Loucy (cell line): ENCODE results near the gene CCDC47.
"Not testable (repeated sequence)": the region's sequence is repeated elsewhere in the genome, so short reads cannot be mapped to it uniquely, and the experiment has no call there.

Source experiments
- H2AFZ ChIP-seq: fragments of 200-600 bp; sonication (generic); 2 replicates; pipeline ENCODE4 v1.6.0; 2016; ENCODE audit warnings: antibody characterized with exemption, mild to moderate bottlenecking, low read length, moderate library complexity
- H3F3A ChIP-seq: fragments of 200-600 bp; 2 replicates; pipeline ENCODE4 v1.6.0; 2016; ENCODE audit warnings: antibody characterized with exemption, low read depth, mild to moderate bottlenecking
- H3K27me3 ChIP-seq: fragments of 200-600 bp; sonication (generic); 2 replicates; pipeline ENCODE4 v1.6.1; 2014; ENCODE audit warnings: low read length, mild to moderate bottlenecking; ENCODE audit not compliant: insufficient read depth, poor library complexity, severe bottlenecking
- H3K36me3 ChIP-seq: fragments of 200-600 bp; sonication (generic); 2 replicates; pipeline ENCODE4 v1.6.1; 2016; ENCODE audit warnings: low read length; ENCODE audit not compliant: insufficient read depth
- H3K4me1 ChIP-seq: fragments of 200-600 bp; sonication (generic); 2 replicates; pipeline ENCODE4 v1.5.1; 2014; ENCODE audit warnings: low read length, mild to moderate bottlenecking; ENCODE audit not compliant: insufficient read depth, poor library complexity, severe bottlenecking
- H3K4me2 ChIP-seq: fragments of 200-600 bp; sonication (generic); 2 replicates; pipeline ENCODE4 v1.6.0; 2014; ENCODE audit warnings: antibody characterized with exemption, low read length, low read depth, mild to moderate bottlenecking; ENCODE audit not compliant: poor library complexity, severe bottlenecking
- H3K4me3 ChIP-seq: fragments of 200-600 bp; sonication (generic); 2 replicates; pipeline ENCODE4 v1.5.1; 2014; ENCODE audit warnings: low read length, mild to moderate bottlenecking, mixed read lengths; ENCODE audit not compliant: poor library complexity, severe bottlenecking
- H3K79me2 ChIP-seq: fragments of 200-600 bp; sonication (generic); 2 replicates; pipeline ENCODE4 v1.6.1; 2014; ENCODE audit warnings: low read length; ENCODE audit not compliant: insufficient read depth
- H3K9ac ChIP-seq: fragments of 200-600 bp; sonication (generic); 2 replicates; pipeline ENCODE4 v1.6.0; 2014; ENCODE audit warnings: mild to moderate bottlenecking, low read depth, low read length, moderate library complexity; ENCODE audit not compliant: poor library complexity, severe bottlenecking
- H3K9me2 ChIP-seq: fragments of 200-600 bp; sonication (generic); replicated peaks from 2 replicates; pipeline ENCODE4 v1.6.1; 2016; ENCODE audit warnings: low read depth, low read length, mixed read lengths
- H3K9me3 ChIP-seq: fragments of 200-600 bp; sonication (generic); 2 replicates; pipeline ENCODE4 v1.6.1; 2014; ENCODE audit warnings: mild to moderate bottlenecking, antibody characterized with exemption, low read length, low read depth; ENCODE audit not compliant: insufficient read depth
- H4K20me1 ChIP-seq: fragments of 200-600 bp; sonication (generic); 2 replicates; pipeline ENCODE4 v1.6.0; 2014; ENCODE audit warnings: antibody characterized with exemption, low read length, mild to moderate bottlenecking; ENCODE audit not compliant: insufficient read depth, poor library complexity, severe bottlenecking
- EZH2phosphoT487 ChIP-seq: fragments of 200-600 bp; IDR thresholded peaks from 2 replicates; pipeline ENCODE4 v1.6.1; 2018; ENCODE audit warnings: antibody characterized with exemption, mild to moderate bottlenecking, moderate library complexity, borderline replicate concordance
- TF ChIP-seq, protein P1 (sequence below): fragments of 200-600 bp; sonication (generic); conservative IDR thresholded peaks from 2 replicates; pipeline ENCODE4 v1.5.1; 2014; ENCODE audit warnings: mild to moderate bottlenecking, antibody characterized with exemption, low read length

CCDC47 gene

GRCh38 chr17:63800783-63801182, 27.4 kb upstream of the CCDC47 start:
- H3F3A ChIP-seq = no peaks in the 10 kb centered on the region
- TF ChIP-seq EZH2phosphoT487 = no peak
- TF ChIP-seq, protein P1, sequence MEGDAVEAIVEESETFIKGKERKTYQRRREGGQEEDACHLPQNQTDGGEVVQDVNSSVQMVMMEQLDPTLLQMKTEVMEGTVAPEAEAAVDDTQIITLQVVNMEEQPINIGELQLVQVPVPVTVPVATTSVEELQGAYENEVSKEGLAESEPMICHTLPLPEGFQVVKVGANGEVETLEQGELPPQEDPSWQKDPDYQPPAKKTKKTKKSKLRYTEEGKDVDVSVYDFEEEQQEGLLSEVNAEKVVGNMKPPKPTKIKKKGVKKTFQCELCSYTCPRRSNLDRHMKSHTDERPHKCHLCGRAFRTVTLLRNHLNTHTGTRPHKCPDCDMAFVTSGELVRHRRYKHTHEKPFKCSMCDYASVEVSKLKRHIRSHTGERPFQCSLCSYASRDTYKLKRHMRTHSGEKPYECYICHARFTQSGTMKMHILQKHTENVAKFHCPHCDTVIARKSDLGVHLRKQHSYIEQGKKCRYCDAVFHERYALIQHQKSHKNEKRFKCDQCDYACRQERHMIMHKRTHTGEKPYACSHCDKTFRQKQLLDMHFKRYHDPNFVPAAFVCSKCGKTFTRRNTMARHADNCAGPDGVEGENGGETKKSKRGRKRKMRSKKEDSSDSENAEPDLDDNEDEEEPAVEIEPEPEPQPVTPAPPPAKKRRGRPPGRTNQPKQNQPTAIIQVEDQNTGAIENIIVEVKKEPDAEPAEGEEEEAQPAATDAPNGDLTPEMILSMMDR = no peak
- H3K9ac ChIP-seq = no peak overlapping the region
- no peaks in the 10 kb centered on the region for H3K27me3 ChIP-seq
- no peaks in the 10 kb centered on the region for H3K9me3 ChIP-seq
- no peak overlapping the region for H3K4me2 ChIP-seq
- H3K4me1 ChIP-seq = no peaks in the 10 kb centered on the region
- H3K4me3 ChIP-seq = no peak overlapping the region
- no peaks in the 10 kb centered on the region for H3K9me2 ChIP-seq
- H2AFZ ChIP-seq = no peak overlapping the region
- peaks cover 8% of the 10 kb centered on the region for H3K79me2 ChIP-seq
- peaks cover 12% of the 10 kb centered on the region for H4K20me1 ChIP-seq
- H3K36me3 ChIP-seq = peaks cover 99% of the 10 kb centered on the region

DNA sequence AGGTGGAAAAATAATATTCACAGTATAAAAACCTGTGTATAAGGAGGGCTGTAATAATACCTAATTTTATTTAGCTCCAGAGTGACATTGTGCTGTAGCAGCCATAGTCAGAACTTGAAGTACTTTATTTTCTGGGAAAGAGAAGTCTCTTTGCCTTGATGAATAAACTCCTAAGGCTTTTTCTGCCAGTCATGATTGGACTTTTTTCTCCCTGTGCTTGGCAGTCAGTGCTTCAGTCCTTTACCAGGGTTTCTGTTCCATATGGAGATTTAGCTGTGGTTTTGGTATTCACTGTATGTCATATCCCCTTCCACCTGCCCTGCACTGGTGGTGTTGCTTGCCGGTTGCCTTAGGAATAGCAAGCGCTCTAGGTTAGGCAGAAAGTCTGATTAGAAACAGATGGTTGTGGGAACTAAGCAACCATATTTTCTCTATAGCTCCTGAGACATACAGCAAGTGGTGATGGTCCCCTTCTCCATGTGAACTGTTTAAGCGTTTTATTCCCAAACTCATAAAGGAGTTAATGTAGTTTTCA, 25.2 kb upstream of the CCDC47 start:
- TF ChIP-seq, protein P1 = no peak
- no peak for TF ChIP-seq EZH2phosphoT487

DNA sequence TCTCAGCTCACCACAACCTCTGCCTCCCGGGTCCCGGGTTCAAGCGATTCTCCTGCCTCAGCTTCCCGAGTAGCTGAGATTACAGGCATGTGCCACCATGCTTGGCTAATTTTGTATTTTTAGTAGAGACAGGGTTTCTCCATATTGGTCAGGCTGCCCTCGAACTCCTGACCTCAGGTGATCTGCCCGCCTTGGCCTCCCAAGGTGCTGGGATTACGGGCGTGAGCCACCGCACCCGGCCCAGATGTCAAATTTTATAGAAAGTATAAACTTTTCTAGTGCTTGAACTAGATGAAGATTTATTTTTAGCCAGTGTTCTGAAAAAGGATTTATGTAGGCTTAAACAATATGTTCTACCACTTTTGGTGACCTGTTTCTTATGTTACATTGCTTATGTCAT, 23.0 kb upstream of the CCDC47 start:
- H3K9ac ChIP-seq, H3F3A ChIP-seq, H2AFZ ChIP-seq, H3K4me1 ChIP-seq, H3K4me3 ChIP-seq, H3K9me2 ChIP-seq, H3K9me3 ChIP-seq, H3K27me3 ChIP-seq, H3K4me2 ChIP-seq: not testable (repeated sequence)
- peaks cover 98% of the 10 kb centered on the region for H3K36me3 ChIP-seq
- peaks cover 23% of the 10 kb centered on the region for H4K20me1 ChIP-seq
- H3K79me2 ChIP-seq = peaks cover 21% of the 10 kb centered on the region

More for the DNA sequence above, 25.2 kb upstream of the CCDC47 start:
- Histone ChIP-seq H3F3A (no peaks in the 10 kb centered on the region), H3K4me3 (no peak overlapping the region), H3K9me2 (no peaks in the 10 kb centered on the region), H4K20me1 (peaks cover 16% of the 10 kb centered on the region), H2AFZ (no peak overlapping the region), H3K9me3 (no peaks in the 10 kb centered on the region), H3K27me3 (no peaks in the 10 kb centered on the region), H3K36me3 (peaks cover 97% of the 10 kb centered on the region), H3K4me1 (no peaks in the 10 kb centered on the region), H3K4me2 (no peak overlapping the region), H3K79me2 (peaks cover 14% of the 10 kb centered on the region), H3K9ac (no peak overlapping the region)

DNA sequence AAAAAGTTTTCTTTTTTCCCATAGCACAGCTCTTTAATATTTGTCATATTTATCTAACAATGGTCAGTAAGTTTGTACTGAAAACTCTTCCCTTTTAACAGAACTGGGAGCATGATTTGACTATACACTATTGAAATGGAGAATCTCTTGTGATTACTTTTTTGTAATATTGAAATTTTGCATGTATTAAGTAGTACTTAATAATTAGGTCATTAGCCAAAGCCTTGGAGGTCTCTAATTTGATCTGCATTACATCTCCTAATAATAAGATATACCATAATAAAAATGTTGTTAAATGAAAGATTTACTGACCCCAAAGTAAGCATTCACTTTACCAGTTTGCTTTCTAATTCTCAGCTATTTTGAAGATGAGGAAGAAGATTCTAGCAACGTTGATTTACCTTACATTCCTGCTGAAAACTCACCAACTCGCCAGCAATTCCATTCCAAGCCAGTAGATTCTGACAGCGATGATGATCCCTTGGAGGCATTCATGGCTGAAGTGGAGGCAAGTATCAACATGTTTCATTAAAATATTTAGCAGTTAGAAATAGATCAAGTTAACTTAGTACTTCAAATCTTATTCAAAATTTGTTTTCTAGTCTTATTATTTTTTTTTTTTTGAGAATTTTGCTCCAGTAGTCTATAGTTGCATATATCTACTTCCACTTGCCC, 18.8 kb upstream of the CCDC47 start:
- no peak overlapping the region for H3K4me3 ChIP-seq
- H3K9me2 ChIP-seq = no peaks in the 10 kb centered on the region
- no peak overlapping the region for H2AFZ ChIP-seq
- H3K27me3 ChIP-seq = no peaks in the 10 kb centered on the region
- H3K36me3 ChIP-seq = peaks cover 95% of the 10 kb centered on the region
- no peak overlapping the region for H3K9ac ChIP-seq
- no peaks in the 10 kb centered on the region for H3K9me3 ChIP-seq
- no peaks in the 10 kb centered on the region for H3F3A ChIP-seq
- H4K20me1 ChIP-seq = peaks cover 28% of the 10 kb centered on the region
- TF ChIP-seq, protein P1 = no peak
- TF ChIP-seq EZH2phosphoT487 = no peak
- H3K4me1 ChIP-seq = no peaks in the 10 kb centered on the region
- H3K79me2 ChIP-seq = peaks cover 61% of the 10 kb centered on the region
- H3K4me2 ChIP-seq = no peak overlapping the region
